SK-N-SH (cell line): Measurements from ENCODE around the gene EIF2B5. TPM values are rescaled to one million over a fixed set of nuclear protein-coding genes. Genes with fewer than 3 reads are reported as not detected.
A peak's percentile ranks its signal among the peaks of the same experiment; 100 is the strongest.

ENCODE experiments used
- CTCF ChIA-PET: fragments of 300-600, 350-600 bp; formaldehyde crosslinking; extraction: SDS; loops from one replicate; lab custom pipeline; 2021; lab: Yijun Ruan, JAX
- POLR2A ChIA-PET: fragments of 350-600 bp; sonication (Branson Sonifier 250); formaldehyde crosslinking; extraction: SDS; loops from one replicate; lab custom pipeline; 2020; ENCODE audit warnings: antibody characterized with exemption, inconsistent platforms; lab: Yijun Ruan, JAX
- DNase-seq: peaks from one replicate; pipeline ENCODE4 v3.0.0; 2012
- H2AFZ ChIP-seq: fragments of 200-600 bp; sonication (generic); 2 replicates; pipeline ENCODE4 v1.8.1; 2016; ENCODE audit warnings: antibody characterized with exemption, mild to moderate bottlenecking, low read depth
- H3F3A ChIP-seq: fragments of 200-600 bp; sonication (generic); replicated peaks from 2 replicates; pipeline ENCODE3; 2016; ENCODE audit warnings: antibody characterized with exemption, mild to moderate bottlenecking; ENCODE audit not compliant: insufficient read depth
- H3K27ac ChIP-seq, 2 experiments: fragments of 200-500 bp in 1 of 2; fragments of 200-600 bp in 1 of 2; sonication (Bioruptor generic) in 1 of 2; sonication (generic), shearing (Covaris generic) in 1 of 2; 2 replicates each; pipeline versions ENCODE4 v1.5.1 to v1.6.1; 2014 to 2016; ENCODE audit warnings: low read depth in 2 of 2, inconsistent platforms in 1 of 2, low read length in 1 of 2, mild to moderate bottlenecking in 1 of 2, mixed read lengths in 1 of 2
- H3K27me3 ChIP-seq: fragments of 200-600 bp; sonication (generic), shearing (Covaris generic); 2 replicates; pipeline ENCODE4 v1.6.1; 2016; ENCODE audit warnings: mixed run types; ENCODE audit not compliant: insufficient read depth
- H3K36me3 ChIP-seq, 2 experiments: fragments of 200-500 bp in 1 of 2; fragments of 200-600 bp in 1 of 2; sonication (Bioruptor generic) in 1 of 2; sonication (generic) in 1 of 2; replicated peaks in 1 of 2; 2 replicates each; pipeline versions ENCODE3 to v1.5.1; 2014 to 2016; ENCODE audit warnings: low read length in 1 of 2, mild to moderate bottlenecking in 1 of 2; ENCODE audit not compliant: insufficient read depth in 2 of 2, control insufficient read depth in 1 of 2
- H3K4me1 ChIP-seq, 2 experiments: fragments of 200-500 bp in 1 of 2; fragments of 200-600 bp in 1 of 2; sonication (Bioruptor generic) in 1 of 2; sonication (generic), shearing (Covaris generic) in 1 of 2; 2 replicates each; pipeline versions ENCODE4 v1.5.1 to v1.6.1; 2014 to 2016; ENCODE audit warnings: low read depth in 1 of 2, low read length in 1 of 2, mixed run types in 1 of 2; ENCODE audit not compliant: insufficient read depth in 2 of 2, control insufficient read depth in 1 of 2
- H3K4me2 ChIP-seq: fragments of 200-600 bp; sonication (generic), shearing (Covaris generic); 2 replicates; pipeline ENCODE4 v1.6.1; 2017; ENCODE audit warnings: mixed run types
- H3K4me3 ChIP-seq, 2 experiments: fragments of 200-500 bp in 1 of 2; fragments of 200-600 bp in 1 of 2; sonication (Bioruptor generic) in 1 of 2; sonication (generic), shearing (Covaris generic) in 1 of 2; 2 replicates each; pipeline versions ENCODE4 v1.5.1 to v1.8.1; 2014 to 2016; ENCODE audit warnings: low read depth in 2 of 2, inconsistent platforms in 1 of 2, low read length in 1 of 2, mild to moderate bottlenecking in 1 of 2, mixed read lengths in 1 of 2, moderate library complexity in 1 of 2
- H3K79me2 ChIP-seq: fragments of 200-600 bp; sonication (generic); 2 replicates; pipeline ENCODE4 v1.8.1; 2017; ENCODE audit warnings: mild to moderate bottlenecking; ENCODE audit not compliant: insufficient read depth
- H3K9ac ChIP-seq: fragments of 200-600 bp; sonication (generic); 2 replicates; pipeline ENCODE4 v1.6.1; 2017; ENCODE audit warnings: mixed run types
- H3K9me2 ChIP-seq: fragments of 200-600 bp; sonication (generic); 2 replicates; pipeline ENCODE4 v1.6.1; 2017; ENCODE audit warnings: mixed run types
- H3K9me3 ChIP-seq: fragments of 200-600 bp; sonication (generic); 2 replicates; pipeline ENCODE4 v1.6.1; 2017; ENCODE audit warnings: mixed run types, mild to moderate bottlenecking, moderate library complexity
- H4K20me1 ChIP-seq: fragments of 200-600 bp; sonication (generic); 2 replicates; pipeline ENCODE4 v1.6.1; 2017; ENCODE audit warnings: mild to moderate bottlenecking, mixed run types; ENCODE audit not compliant: insufficient read depth
- CHD2 ChIP-seq: fragments of 150-350 bp; IDR thresholded peaks from 2 replicates; pipeline ENCODE4 v1.6.1; 2018; ENCODE audit warnings: low read length; ENCODE audit not compliant: partially characterized antibody
- EP300 ChIP-seq, 2 experiments: IDR thresholded peaks; 2 replicates each; pipeline versions ENCODE4 v1.4.0 to v1.6.1; 2012; ENCODE audit warnings: borderline replicate concordance in 1 of 2, low read depth in 1 of 2, low read length in 1 of 2
- GATA2 ChIP-seq: sonication (generic); formaldehyde crosslinking; IDR thresholded peaks from 2 replicates; pipeline ENCODE4 v1.5.0; 2020; ENCODE audit warnings: mild to moderate bottlenecking, missing genetic modification reagents
- NRF1 ChIP-seq: IDR thresholded peaks from 2 replicates; pipeline ENCODE4 v1.6.1; 2012; ENCODE audit warnings: low read depth, mild to moderate bottlenecking, low read length
- POLR2AphosphoS5 ChIP-seq: IDR thresholded peaks from 2 replicates; pipeline ENCODE4 v1.6.1; 2012; ENCODE audit warnings: low read depth, low read length
- RAD21 ChIP-seq: IDR thresholded peaks from 2 replicates; pipeline ENCODE4 v1.6.1; 2012; ENCODE audit warnings: mild to moderate bottlenecking, low read length
- SIN3A ChIP-seq: IDR thresholded peaks from 2 replicates; pipeline ENCODE4 v1.6.1; 2012; ENCODE audit warnings: low read depth, mild to moderate bottlenecking, low read length, moderate library complexity, borderline replicate concordance
- TAF1 ChIP-seq: IDR thresholded peaks from 2 replicates; pipeline ENCODE4 v1.6.1; 2012; ENCODE audit warnings: low read depth, mild to moderate bottlenecking, low read length, moderate library complexity, borderline replicate concordance
- YY1 ChIP-seq: IDR thresholded peaks from 2 replicates; pipeline ENCODE4 v1.4.0; 2012; ENCODE audit warnings: low read depth, mild to moderate bottlenecking
- WGBS: methylation state at CpG from one replicate; pipeline ENCODE4 v1.1.6; 2017; ENCODE audit warnings: low lambda C conversion rate; 5-methylcytosine and 5-hydroxymethylcytosine counted together
- polyA plus RNA-seq, 3 experiments: library from polyadenylated mRNA; depleted of rRNA; stranded (reverse); fragments of >200 nt; gene quantifications; 2 replicates each; pipeline ENCODE4 v1.2.3, GENCODE V29; 2012
- TF ChIP-seq, protein P1 (sequence below): fragments of 200-600 bp; sonication (generic); IDR thresholded peaks from 2 replicates; pipeline ENCODE4 v1.6.1; 2017; ENCODE audit warnings: antibody characterized with exemption, mild to moderate bottlenecking, moderate library complexity
- TF ChIP-seq, protein P2 (sequence below): IDR thresholded peaks from 2 replicates; pipeline ENCODE4 v1.4.0; 2012; ENCODE audit warnings: low read depth
- TF ChIP-seq, protein P3 (sequence below): IDR thresholded peaks from 2 replicates; pipeline ENCODE4 v1.6.1; 2012; ENCODE audit warnings: mild to moderate bottlenecking, low read depth, low read length, moderate library complexity
- TF ChIP-seq, protein P4 (sequence below): IDR thresholded peaks from 2 replicates; pipeline ENCODE4 v1.4.0; 2012; ENCODE audit warnings: low read depth, borderline replicate concordance
- TF ChIP-seq, protein P5 (sequence below): IDR thresholded peaks from 2 replicates; pipeline ENCODE4; 2012

Gene EIF2B5
- polyA plus RNA-seq, 1 of the 3 experiments (the other 2 are of a cell fraction), result 46.8 TPM

DNA sequence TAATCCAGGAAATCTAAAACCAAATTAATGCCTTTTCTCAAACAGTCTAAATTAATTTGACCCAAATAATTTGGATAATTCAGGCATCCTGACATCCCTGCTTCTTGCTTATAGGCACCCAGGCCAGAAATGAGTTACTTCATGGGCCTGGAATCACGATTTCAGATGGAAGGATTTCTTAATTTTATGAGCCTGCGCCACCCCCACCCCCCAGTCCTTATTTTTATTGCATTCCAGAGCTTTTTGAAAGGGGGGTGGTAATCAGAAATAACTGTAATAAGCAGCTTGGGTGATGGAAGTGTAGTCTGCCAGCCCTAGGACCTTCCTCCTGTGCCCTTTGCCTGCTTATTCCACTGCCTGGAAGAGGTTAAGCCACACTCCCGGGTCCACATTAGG is 40.8 kb downstream of the EIF2B5 start:
- H3K4me1 ChIP-seq, result peaks cover 29% of the 10 kb centered on the region in 2 experiments
- H3K79me2 ChIP-seq, result peaks cover 51% of the 10 kb centered on the region
- H4K20me1 ChIP-seq, result peaks cover 28% of the 10 kb centered on the region

More for the DNA sequence above, 40.8 kb downstream of the EIF2B5 start:
- H3K9me2 ChIP-seq, result no peaks in the 10 kb centered on the region
- no peaks in the 10 kb centered on the region for H3K27me3 ChIP-seq
- DNase-seq, result no peak
- H3K36me3 ChIP-seq, result peaks cover 46 to 58% of the 10 kb centered on the region in 2 experiments
- H3K9me3 ChIP-seq, result no peaks in the 10 kb centered on the region
- ChIA-PET CTCF (interaction anchor here (1.0 to 7.0 kb wide), 6 partner anchors 19 to 74 kb away, joined by 3 to 30 read pairs (median 4); partner anchors contain the start of gene EEF1AKMT4), POLR2A (interaction anchor here (1.6 kb wide), 1 partner anchor 10 kb away, joined by 6 read pairs; the partner anchor contains the start of gene ABCF3)
- H3F3A ChIP-seq, result peaks cover 40% of the 10 kb centered on the region
- TF ChIP-seq, protein P1, sequence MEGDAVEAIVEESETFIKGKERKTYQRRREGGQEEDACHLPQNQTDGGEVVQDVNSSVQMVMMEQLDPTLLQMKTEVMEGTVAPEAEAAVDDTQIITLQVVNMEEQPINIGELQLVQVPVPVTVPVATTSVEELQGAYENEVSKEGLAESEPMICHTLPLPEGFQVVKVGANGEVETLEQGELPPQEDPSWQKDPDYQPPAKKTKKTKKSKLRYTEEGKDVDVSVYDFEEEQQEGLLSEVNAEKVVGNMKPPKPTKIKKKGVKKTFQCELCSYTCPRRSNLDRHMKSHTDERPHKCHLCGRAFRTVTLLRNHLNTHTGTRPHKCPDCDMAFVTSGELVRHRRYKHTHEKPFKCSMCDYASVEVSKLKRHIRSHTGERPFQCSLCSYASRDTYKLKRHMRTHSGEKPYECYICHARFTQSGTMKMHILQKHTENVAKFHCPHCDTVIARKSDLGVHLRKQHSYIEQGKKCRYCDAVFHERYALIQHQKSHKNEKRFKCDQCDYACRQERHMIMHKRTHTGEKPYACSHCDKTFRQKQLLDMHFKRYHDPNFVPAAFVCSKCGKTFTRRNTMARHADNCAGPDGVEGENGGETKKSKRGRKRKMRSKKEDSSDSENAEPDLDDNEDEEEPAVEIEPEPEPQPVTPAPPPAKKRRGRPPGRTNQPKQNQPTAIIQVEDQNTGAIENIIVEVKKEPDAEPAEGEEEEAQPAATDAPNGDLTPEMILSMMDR, result no peak
- TF ChIP-seq, protein P2, sequence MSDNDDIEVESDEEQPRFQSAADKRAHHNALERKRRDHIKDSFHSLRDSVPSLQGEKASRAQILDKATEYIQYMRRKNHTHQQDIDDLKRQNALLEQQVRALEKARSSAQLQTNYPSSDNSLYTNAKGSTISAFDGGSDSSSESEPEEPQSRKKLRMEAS, result no peak
- no peak for TF ChIP-seq CHD2
- no peak for TF ChIP-seq NRF1
- TF ChIP-seq, protein P3, sequence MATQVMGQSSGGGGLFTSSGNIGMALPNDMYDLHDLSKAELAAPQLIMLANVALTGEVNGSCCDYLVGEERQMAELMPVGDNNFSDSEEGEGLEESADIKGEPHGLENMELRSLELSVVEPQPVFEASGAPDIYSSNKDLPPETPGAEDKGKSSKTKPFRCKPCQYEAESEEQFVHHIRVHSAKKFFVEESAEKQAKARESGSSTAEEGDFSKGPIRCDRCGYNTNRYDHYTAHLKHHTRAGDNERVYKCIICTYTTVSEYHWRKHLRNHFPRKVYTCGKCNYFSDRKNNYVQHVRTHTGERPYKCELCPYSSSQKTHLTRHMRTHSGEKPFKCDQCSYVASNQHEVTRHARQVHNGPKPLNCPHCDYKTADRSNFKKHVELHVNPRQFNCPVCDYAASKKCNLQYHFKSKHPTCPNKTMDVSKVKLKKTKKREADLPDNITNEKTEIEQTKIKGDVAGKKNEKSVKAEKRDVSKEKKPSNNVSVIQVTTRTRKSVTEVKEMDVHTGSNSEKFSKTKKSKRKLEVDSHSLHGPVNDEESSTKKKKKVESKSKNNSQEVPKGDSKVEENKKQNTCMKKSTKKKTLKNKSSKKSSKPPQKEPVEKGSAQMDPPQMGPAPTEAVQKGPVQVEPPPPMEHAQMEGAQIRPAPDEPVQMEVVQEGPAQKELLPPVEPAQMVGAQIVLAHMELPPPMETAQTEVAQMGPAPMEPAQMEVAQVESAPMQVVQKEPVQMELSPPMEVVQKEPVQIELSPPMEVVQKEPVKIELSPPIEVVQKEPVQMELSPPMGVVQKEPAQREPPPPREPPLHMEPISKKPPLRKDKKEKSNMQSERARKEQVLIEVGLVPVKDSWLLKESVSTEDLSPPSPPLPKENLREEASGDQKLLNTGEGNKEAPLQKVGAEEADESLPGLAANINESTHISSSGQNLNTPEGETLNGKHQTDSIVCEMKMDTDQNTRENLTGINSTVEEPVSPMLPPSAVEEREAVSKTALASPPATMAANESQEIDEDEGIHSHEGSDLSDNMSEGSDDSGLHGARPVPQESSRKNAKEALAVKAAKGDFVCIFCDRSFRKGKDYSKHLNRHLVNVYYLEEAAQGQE, result no peak
- TF ChIP-seq EP300 (IDR thresholded peaks at IDR 0.05; ENCODE audit: borderline replicate concordance in 1 of 2, low read depth in 1 of 2, low read length in 1 of 2), result no peak
- TF ChIP-seq POLR2AphosphoS5, result no peak
- no peak for TF ChIP-seq TAF1
- TF ChIP-seq, protein P4, sequence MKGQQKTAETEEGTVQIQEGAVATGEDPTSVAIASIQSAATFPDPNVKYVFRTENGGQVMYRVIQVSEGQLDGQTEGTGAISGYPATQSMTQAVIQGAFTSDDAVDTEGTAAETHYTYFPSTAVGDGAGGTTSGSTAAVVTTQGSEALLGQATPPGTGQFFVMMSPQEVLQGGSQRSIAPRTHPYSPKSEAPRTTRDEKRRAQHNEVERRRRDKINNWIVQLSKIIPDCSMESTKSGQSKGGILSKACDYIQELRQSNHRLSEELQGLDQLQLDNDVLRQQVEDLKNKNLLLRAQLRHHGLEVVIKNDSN, result no peak
- no peak for TF ChIP-seq YY1
- no peak for TF ChIP-seq GATA2
- TF ChIP-seq RAD21, result no peak
- no peak for TF ChIP-seq SIN3A
- TF ChIP-seq, protein P5, sequence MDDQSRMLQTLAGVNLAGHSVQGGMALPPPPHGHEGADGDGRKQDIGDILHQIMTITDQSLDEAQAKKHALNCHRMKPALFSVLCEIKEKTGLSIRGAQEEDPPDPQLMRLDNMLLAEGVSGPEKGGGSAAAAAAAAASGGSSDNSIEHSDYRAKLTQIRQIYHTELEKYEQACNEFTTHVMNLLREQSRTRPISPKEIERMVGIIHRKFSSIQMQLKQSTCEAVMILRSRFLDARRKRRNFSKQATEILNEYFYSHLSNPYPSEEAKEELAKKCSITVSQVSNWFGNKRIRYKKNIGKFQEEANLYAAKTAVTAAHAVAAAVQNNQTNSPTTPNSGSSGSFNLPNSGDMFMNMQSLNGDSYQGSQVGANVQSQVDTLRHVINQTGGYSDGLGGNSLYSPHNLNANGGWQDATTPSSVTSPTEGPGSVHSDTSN, result no peak
- peak overlapping the region; percentile 77 for H3K9ac ChIP-seq
- 14% methylated on average over 3 of the region's 3 CpGs for WGBS
- H3K4me2 ChIP-seq, result peak overlapping the region; percentile 89
- H2AFZ ChIP-seq, result no peak overlapping the region
- peak overlapping the region; percentile 84 to 86 for H3K27ac ChIP-seq
- H3K4me3 ChIP-seq, result peak overlapping the region; percentile 93 to 96
